Left lung (tissue), 10 donors: ENCODE measurements around the gene CALN1. TPM values are rescaled to one million over a fixed set of nuclear protein-coding genes. Genes with fewer than 3 reads are reported as not detected.

Experiments
- ATAC-seq: fragments of 200-7000 bp; cut with Tn5 transposase; one replicate; pipeline ENCODE4 v1.9.1; 2020; ENCODE audit warnings: moderate library complexity
- DNase-seq, 4 donors: peaks; one replicate each; pipeline ENCODE4 v3.0.0-alpha.2; 2013 to 2020
- H3K27ac ChIP-seq, 2 donors: fragments of 200-600 bp; sonication (generic) in 1 of 2; one replicate each; pipeline versions ENCODE4 v1.5.0 to v1.8.0; 2020 to 2021
- H3K27me3 ChIP-seq, 2 donors: fragments of 200-600 bp; sonication (generic) in 1 of 2; one replicate each; pipeline versions ENCODE4 v1.5.0 to v1.8.0; 2020 to 2021
- H3K36me3 ChIP-seq, 2 donors: fragments of 200-600 bp; sonication (generic) in 1 of 2; one replicate each; pipeline versions ENCODE4 v1.5.0 to v1.8.0; 2020 to 2021
- H3K4me1 ChIP-seq, 2 donors: fragments of 200-600 bp; one replicate each; pipeline ENCODE4 v1.8.0; 2021
- H3K4me3 ChIP-seq, 2 donors: fragments of 200-600 bp; sonication (generic) in 1 of 2; one replicate each; pipeline versions ENCODE4 v1.5.0 to v1.8.0; 2020 to 2021; ENCODE audit warnings: mild to moderate bottlenecking in 1 of 2
- H3K9me3 ChIP-seq, 2 donors: fragments of 200-600 bp; sonication (generic) in 1 of 2; one replicate each; pipeline versions ENCODE4 v1.5.0 to v1.8.0; 2020 to 2021
- CTCF ChIP-seq, 2 donors: fragments of 200-600 bp; sonication (generic) in 1 of 2; IDR thresholded peaks; one replicate each; pipeline versions ENCODE4 v1.5.0 to v1.8.0; 2021; ENCODE audit warnings: antibody characterized with exemption in 2 of 2
- intact Hi-C, 2 donors: fragments of 100-400 bp; cut with DNase I; formaldehyde crosslinking; loops; one replicate each; pipeline versions ENCODE4 v1.11.2 to v1.14.2; 2022
- polyA plus RNA-seq, 6 donors: library from polyadenylated mRNA; unstranded; fragments of 120-200 nt; gene quantifications; one replicate each; pipeline ENCODE4 v1.2.1, GENCODE V29; 2013; ENCODE audit not compliant: insufficient read length in 6 of 6
- total RNA-seq, 2 donors: library from RNA; stranded (reverse); fragmentation: NEBNext Ultra II Directional; extraction: Animal tissue kit (Norgen Biotek cat#: 25700); gene quantifications; one replicate each; pipeline ENCODE4 v1.2.1, GENCODE V29; 2021
- donor health status: DM: no; HTN: yes; CAD: no.
- donor health status: DM: no; HTN: no; CAD: no.

Gene CALN1
- total and polyA plus RNA-seq, 8 donors, result 0.10 to 0.52 (median 0.26) TPM; not detected in 2

GRCh38 chr7:71905821-71906220 lies 506.3 kb downstream of the CALN1 start:
- intact Hi-C loops, result no loop called here
- H3K27me3 ChIP-seq, result no peaks in the 10 kb centered on the region
- H3K36me3 ChIP-seq, result no peaks in the 10 kb centered on the region
- no peak overlapping the region for H3K27ac ChIP-seq
- H3K9me3 ChIP-seq, result peaks cover 0 to 12% of the 10 kb centered on the region in 2 donors
- TF ChIP-seq CTCF (IDR thresholded peaks at IDR 0.05), result no peak
- no peak for DNase-seq
- ATAC-seq, result no peak
- H3K4me1 ChIP-seq, result no peaks in the 10 kb centered on the region
- no peak overlapping the region for H3K4me3 ChIP-seq

GRCh38 chr7:71904484-71904883 lies 507.7 kb downstream of the CALN1 start:
- Histone ChIP-seq H3K4me3 (no peak overlapping the region), H3K27ac (no peak overlapping the region), H3K9me3 (peaks cover 0 to 11% of the 10 kb centered on the region in 2 donors), H3K27me3 (no peaks in the 10 kb centered on the region), H3K36me3 (no peaks in the 10 kb centered on the region), H3K4me1 (no peaks in the 10 kb centered on the region)
- DNase-seq (no peak), ATAC-seq (no peak)
- intact Hi-C loops, result no loop called here
- TF ChIP-seq CTCF (IDR thresholded peaks at IDR 0.05), result no peak

GRCh38 chr7:71900556-71900955 lies 511.6 kb downstream of the CALN1 start:
- no peak for TF ChIP-seq CTCF (IDR thresholded peaks at IDR 0.05)
- Histone ChIP-seq H3K4me3 (no peak overlapping the region), H3K9me3 (peaks cover 0 to 5% of the 10 kb centered on the region in 2 donors), H3K27me3 (no peaks in the 10 kb centered on the region), H3K27ac (no peak overlapping the region), H3K4me1 (peaks cover 0 to 5% of the 10 kb centered on the region in 2 donors), H3K36me3 (no peaks in the 10 kb centered on the region)
- ATAC-seq, result no peak
- DNase-seq, result no peak
- intact Hi-C loops, result no loop called here

- Histone ChIP-seq H3K4me1 (peaks cover 0 to 5% of the 10 kb centered on the region in 2 donors), H3K27ac (no peak overlapping the region), H3K36me3 (no peaks in the 10 kb centered on the region), H3K27me3 (no peaks in the 10 kb centered on the region), H3K4me3 (no peak overlapping the region), H3K9me3 (no peaks in the 10 kb centered on the region)
- DNase-seq, result no peak
- intact Hi-C loops, result no loop called here
- TF ChIP-seq CTCF (IDR thresholded peaks at IDR 0.05), result no peak
- ATAC-seq, result no peak
Measured at GRCh38 chr7:71896535-71896934, 515.6 kb downstream of the CALN1 start.

GRCh38 chr7:71886046-71886445 lies 526.1 kb downstream of the CALN1 start:
- Histone ChIP-seq H3K36me3 (no peaks in the 10 kb centered on the region), H3K9me3 (peaks cover 0 to 13% of the 10 kb centered on the region in 2 donors), H3K4me1 (no peaks in the 10 kb centered on the region), H3K27ac (no peak overlapping the region), H3K4me3 (no peak overlapping the region), H3K27me3 (no peaks in the 10 kb centered on the region)
- DNase-seq, result no peak
- ATAC-seq, result no peak
- no peak for TF ChIP-seq CTCF (IDR thresholded peaks at IDR 0.05)
- intact Hi-C loops, result no loop called here
